HG03196 (cell line): ENCODE measurements around the gene FBXO5.
A peak's percentile ranks its signal among the peaks of the same experiment; 100 is the strongest.
"Not testable (repeated sequence)": the region's sequence is repeated elsewhere in the genome, so short reads cannot be mapped to it uniquely, and the experiment has no call there.

Source experiments
- ATAC-seq: cut with Tn5 transposase; IDR thresholded peaks from one replicate; pipeline ENCODE4 v1.9.1; 2021; ENCODE audit not compliant: unreplicated experiment

FBXO5 gene

DNA sequence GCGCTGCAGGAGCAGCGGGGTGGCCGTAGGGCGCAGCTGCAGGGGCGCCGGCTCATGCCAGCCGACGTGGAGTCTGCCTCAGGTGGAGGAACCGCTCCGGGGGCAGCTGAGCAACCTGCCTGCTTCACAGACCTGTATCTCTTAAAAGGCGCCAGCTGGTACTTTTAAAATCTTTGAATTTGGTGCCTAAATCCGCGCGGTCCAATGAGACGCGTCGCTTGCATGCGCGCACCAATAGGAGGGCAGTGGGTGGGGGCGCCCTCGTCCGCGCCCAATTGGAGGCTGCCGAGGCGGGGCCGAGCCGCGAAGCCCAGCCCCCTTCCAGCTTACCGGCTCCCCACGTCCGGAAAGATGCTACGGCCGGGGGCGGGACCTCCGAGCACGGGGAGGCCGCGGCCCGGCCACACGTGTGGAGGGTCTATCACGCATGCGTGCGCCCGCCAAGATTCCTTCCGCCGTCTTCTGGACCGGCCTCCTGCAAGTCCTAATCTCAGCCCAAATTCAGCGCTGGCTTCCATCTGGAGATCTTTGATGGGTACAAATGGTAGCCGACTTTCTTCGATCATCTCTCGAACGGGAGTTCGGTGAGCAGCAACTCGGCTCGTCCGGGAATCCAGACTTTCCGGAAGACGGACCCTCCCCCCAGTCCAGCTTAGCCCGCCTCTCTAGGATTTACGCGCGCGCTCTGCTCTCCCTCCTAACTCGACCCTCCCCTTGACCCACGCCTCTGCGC is at the start of gene FBXO5:
TSS of gene FBXO5 (minus strand) at position 138 of the 733 bp plus-strand sequence. CDS start at position 56, 82 bp downstream.
- ATAC-seq, result peak; percentile 89

- no peak for ATAC-seq
These were observed 49.5 kb upstream of the FBXO5 start for GRCh38 chr6:153032255-153032882.

DNA sequence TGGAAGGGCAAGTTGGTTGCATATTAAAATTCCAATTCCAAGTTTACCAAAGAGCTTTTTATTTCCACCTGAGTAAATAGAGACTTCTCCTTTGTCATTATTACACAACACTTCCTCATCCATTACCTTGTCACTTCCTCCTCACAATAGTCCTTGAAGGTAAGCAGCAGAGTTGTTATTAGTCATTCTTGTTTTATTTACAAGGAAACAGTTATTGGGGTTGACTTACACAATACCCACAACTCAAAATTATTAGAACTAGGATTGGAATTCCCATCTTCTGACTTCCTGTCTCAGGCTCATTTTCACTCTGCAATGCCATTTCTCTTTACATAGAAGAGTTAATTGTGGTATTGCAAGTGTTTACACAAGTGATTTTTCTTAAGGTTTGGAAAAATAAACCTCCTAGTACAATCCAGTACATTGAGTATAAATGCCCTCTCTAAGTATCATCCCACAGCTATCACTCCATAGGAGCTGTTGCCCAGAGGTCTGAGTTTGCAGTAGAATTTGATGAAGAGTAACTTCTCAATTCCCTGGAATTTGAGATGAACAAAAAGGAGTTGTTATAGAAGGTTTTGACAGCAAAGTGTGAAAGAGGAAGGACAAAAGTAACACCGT is 48.6 kb upstream of the FBXO5 start:
- ATAC-seq, result no peak

DNA sequence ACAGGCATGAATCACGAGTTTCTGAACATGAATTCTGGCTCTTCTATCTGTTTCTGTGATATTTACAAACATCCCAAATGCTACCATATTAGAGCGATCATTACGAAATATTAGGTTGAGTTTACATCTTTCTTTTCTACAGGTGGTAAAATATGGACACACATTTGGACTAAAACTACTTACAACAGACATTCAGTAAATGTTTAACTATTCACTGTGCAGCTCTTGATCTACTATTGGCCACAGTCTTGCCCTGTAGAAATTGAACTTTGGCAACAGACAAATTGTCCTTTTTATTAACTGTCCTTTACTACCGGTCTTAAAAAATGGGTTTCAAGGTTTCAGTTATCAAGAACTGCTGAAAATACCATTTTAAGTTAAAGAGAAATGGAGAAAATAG is 46.1 kb upstream of the FBXO5 start:
- ATAC-seq, result no peak

- no peak for ATAC-seq
These were observed 45.4 kb upstream of the FBXO5 start for GRCh38 chr6:153028286-153028685.

DNA sequence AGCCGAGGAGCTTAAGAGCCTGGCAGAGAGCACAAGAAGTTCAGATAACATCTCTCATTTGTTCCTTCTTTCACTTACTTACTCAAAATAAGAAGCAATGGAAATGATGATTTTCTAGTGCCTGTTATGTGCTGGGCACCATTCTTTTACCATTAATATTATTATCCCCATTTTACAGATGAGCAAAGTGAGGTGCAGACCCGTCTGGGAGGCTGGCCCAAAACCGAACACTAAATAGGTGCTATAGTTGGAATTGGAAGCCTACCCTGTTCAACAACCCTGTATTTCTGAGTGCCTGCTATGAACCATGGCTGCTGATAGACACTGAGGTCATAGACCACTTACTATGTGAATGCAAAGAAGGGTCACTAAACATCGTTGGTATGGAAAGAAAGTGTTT is 44.6 kb upstream of the FBXO5 start:
- ATAC-seq, result no peak

GRCh38 chr6:153024709-153025017 is 41.8 kb upstream of the FBXO5 start:
- no peak for ATAC-seq

GRCh38 chr6:153023977-153024708 is 41.3 kb upstream of the FBXO5 start:
- peak; percentile 96 for ATAC-seq

DNA sequence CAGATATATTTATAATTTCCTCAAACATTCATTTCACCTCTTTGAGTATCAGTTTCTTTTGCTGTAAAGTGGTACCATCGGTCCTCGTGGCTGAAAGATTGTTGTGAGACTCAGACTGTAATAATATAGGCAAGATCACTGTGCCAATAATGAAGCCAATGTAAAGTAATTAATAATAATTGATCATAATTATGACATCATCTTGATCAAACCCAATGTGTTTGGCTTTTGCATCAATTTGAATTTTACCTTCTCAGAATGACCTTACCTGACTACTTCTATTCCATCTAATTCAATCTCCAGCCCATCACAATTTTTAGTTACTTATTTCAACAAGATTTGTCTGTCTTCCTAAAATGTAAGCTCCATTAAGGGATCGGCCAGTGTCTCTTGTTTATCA is 35.5 kb upstream of the FBXO5 start:
- ATAC-seq, result no peak

- no peak for ATAC-seq
These were observed 34.0 kb upstream of the FBXO5 start for GRCh38 chr6:153016846-153017245.

GRCh38 chr6:153015094-153015640 is 32.3 kb upstream of the FBXO5 start:
- no peak for ATAC-seq

- no peak for ATAC-seq
These were observed 30.6 kb upstream of the FBXO5 start for GRCh38 chr6:153013438-153013837.

DNA sequence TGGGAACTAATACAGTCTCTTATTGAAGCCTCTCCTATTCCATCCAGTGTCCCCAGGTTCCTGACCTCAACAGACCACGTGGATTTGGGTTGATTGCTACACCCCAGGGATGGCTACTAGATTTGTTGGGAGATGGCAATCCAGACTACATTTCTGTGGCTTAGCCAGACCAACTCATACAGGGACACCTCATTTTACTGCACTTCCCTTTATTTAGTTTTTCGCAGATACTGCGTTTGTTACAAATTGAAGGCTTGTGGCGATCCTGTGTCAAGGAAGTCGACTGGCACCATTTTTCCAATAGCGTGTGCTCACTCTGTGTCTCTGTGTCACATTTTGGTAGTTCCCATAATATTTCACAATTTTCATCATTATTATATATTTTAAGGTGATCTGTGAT is 30.0 kb upstream of the FBXO5 start:
- ATAC-seq, result no peak

DNA sequence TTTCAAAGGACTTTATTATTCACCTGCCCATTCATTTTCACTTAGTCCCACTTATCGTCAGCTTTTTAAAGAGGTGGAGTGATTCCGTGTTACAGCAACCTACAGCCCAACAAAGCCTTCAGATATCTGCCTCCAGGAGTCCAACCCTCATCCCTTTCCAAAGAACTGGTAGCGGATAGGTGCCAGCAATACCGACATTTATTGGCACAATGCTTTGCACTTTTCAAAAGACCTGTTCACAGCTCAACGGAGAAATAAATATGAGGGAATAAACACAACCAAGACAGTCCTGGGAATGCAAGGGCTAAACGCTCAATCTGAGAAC is 20.5 kb upstream of the FBXO5 start:
- no peak for ATAC-seq

DNA sequence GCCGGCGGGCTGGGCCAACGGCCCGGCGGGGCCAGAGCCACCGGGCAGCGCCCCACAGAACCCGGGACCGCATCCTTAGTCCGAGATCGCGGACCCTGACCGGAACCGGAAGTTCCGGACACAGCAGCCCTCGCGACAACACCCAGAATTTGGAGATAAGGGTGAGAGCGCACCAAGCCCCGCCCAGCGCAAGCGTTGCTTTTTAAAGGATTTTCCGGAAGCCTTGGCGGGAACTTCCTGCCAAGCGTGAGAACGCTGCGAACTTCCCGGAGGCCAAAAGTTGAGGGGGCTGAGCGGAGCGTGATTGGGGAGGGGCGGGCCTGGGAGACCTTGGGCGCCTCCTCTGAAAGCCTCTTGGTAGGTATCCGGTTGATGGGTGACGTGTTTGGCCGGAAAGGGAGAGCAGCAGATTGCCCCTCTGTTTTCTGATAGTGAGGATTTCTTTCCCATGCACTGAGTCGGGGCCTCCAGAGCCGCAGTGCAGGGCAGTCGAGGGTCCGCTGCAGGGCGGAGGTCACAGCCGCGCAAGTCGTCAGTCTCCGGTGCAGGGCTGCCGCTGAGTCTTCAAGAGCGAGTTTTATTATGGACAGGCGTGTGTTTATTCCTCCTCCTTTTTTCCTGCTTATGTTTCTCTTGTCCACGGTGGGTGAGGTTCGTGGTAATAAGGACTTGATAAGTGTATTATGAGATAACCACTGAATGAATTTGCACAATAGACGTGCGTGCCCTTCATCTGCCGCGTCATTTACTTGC is 19.9 kb upstream of the FBXO5 start, which contains the start of gene MTRF1L:
TSS of gene MTRF1L (minus strand) at position 97 of the 753 bp plus-strand sequence. CDS start at position 73, 24 bp downstream.
- peak; percentile 96 for ATAC-seq

GRCh38 chr6:153001767-153002612 is 19.1 kb upstream of the FBXO5 start:
- ATAC-seq, result peak; percentile 30

DNA sequence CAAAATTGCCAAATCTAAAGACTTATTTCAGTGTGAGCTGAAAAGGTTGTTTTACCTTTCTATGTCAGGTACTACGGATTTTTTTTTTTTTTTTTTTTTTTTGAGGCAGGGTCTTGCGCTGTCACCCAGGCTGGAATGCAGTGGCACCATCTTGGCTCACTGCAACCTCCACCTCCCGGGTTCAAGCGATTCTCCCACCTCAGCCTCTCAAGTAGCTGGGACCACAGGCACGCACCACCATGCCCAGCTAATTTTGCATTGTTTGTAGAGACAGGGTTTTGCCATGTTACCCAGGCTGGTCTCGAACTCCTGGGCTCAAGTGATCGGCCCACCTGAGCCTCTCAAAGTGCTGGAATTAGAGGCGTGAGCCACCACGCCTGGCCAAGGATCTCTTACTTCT is 17.9 kb upstream of the FBXO5 start:
- ATAC-seq, result not testable (repeated sequence)

GRCh38 chr6:153000243-153000642 is 17.4 kb upstream of the FBXO5 start:
- no peak for ATAC-seq

- ATAC-seq, result not testable (repeated sequence)
These were observed 16.7 kb upstream of the FBXO5 start for GRCh38 chr6:152999538-152999937.

- ATAC-seq, result no peak
These were observed 11.0 kb upstream of the FBXO5 start for GRCh38 chr6:152993847-152994246.
